Neural cell (in vitro differentiated cells): ENCODE data around the gene CDT1.

ENCODE experiments used
- EP300 ChIP-seq: fragments of 450-650 bp; conservative IDR thresholded peaks from 2 replicates; pipeline ENCODE4 v1.6.1; 2014; ENCODE audit warnings: antibody characterized with exemption, mild to moderate bottlenecking, moderate library complexity; ENCODE audit not compliant: poor library complexity, severe bottlenecking
- EZH2 ChIP-seq: fragments of 200-600, 300-800 bp; shearing (Covaris generic), sonication (generic); IDR thresholded peaks from 2 replicates; pipeline ENCODE4 v1.6.1; 2014; ENCODE audit warnings: antibody characterized with exemption, low read length, borderline replicate concordance, mild to moderate bottlenecking; ENCODE audit not compliant: insufficient read depth, poor library complexity, severe bottlenecking
- MXI1 ChIP-seq: fragments of 450-650 bp; conservative IDR thresholded peaks from 2 replicates; pipeline ENCODE4 v1.6.1; 2014; ENCODE audit warnings: antibody characterized with exemption, mild to moderate bottlenecking; ENCODE audit not compliant: poor library complexity, severe bottlenecking
- POLR2AphosphoS5 ChIP-seq: IDR thresholded peaks from 2 replicates; pipeline ENCODE4 v1.6.1; 2012
- RAD21 ChIP-seq: fragments of 450-650 bp; conservative IDR thresholded peaks from 2 replicates; pipeline ENCODE4 v1.6.1; 2014; ENCODE audit warnings: antibody characterized with exemption, mild to moderate bottlenecking, moderate library complexity
- SMC3 ChIP-seq: fragments of 450-650 bp; conservative IDR thresholded peaks from 2 replicates; pipeline ENCODE4 v1.6.1; 2014; ENCODE audit warnings: antibody characterized with exemption, mild to moderate bottlenecking, moderate library complexity; ENCODE audit not compliant: poor library complexity
- TAF1 ChIP-seq: IDR thresholded peaks from 2 replicates; pipeline ENCODE4 v1.6.1; 2012; ENCODE audit warnings: low read depth
- TF ChIP-seq, protein P1 (sequence below): IDR thresholded peaks from 2 replicates; pipeline ENCODE4 v1.6.1; 2012; ENCODE audit warnings: borderline replicate concordance
- TF ChIP-seq, protein P2 (sequence below): fragments of 450-650 bp; IDR thresholded peaks from 2 replicates; pipeline ENCODE4 v1.5.1; 2014; ENCODE audit warnings: antibody characterized with exemption, mild to moderate bottlenecking, moderate library complexity; ENCODE audit not compliant: poor library complexity, severe bottlenecking

DNA sequence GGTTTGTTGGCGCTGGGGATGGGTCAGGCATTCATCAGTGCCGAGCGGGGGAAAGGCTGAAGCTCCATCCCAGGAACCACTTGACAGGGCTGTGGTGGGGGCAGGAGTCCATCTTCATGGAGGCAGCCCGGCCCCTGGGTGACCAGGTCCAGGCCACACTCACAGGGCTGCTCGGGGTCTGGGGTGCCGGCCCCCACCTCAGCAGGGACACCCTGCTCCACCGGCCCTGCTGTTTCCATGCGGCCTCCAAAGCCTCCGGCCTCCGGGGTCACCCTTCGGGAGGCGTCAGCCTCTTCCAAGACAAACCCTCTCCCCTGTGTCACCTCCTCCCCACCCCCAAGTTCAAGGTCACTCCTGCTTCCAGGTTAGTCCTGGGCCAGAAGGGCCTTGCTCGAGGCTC, 31.1 kb downstream of the CDT1 start:
- TF ChIP-seq, protein P1, sequence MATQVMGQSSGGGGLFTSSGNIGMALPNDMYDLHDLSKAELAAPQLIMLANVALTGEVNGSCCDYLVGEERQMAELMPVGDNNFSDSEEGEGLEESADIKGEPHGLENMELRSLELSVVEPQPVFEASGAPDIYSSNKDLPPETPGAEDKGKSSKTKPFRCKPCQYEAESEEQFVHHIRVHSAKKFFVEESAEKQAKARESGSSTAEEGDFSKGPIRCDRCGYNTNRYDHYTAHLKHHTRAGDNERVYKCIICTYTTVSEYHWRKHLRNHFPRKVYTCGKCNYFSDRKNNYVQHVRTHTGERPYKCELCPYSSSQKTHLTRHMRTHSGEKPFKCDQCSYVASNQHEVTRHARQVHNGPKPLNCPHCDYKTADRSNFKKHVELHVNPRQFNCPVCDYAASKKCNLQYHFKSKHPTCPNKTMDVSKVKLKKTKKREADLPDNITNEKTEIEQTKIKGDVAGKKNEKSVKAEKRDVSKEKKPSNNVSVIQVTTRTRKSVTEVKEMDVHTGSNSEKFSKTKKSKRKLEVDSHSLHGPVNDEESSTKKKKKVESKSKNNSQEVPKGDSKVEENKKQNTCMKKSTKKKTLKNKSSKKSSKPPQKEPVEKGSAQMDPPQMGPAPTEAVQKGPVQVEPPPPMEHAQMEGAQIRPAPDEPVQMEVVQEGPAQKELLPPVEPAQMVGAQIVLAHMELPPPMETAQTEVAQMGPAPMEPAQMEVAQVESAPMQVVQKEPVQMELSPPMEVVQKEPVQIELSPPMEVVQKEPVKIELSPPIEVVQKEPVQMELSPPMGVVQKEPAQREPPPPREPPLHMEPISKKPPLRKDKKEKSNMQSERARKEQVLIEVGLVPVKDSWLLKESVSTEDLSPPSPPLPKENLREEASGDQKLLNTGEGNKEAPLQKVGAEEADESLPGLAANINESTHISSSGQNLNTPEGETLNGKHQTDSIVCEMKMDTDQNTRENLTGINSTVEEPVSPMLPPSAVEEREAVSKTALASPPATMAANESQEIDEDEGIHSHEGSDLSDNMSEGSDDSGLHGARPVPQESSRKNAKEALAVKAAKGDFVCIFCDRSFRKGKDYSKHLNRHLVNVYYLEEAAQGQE, result no peak
- TF ChIP-seq EZH2 (no peak), MXI1 (no peak), EP300 (no peak), POLR2AphosphoS5 (no peak), TAF1 (no peak), SMC3 (no peak), RAD21 (no peak)
- TF ChIP-seq, protein P2, sequence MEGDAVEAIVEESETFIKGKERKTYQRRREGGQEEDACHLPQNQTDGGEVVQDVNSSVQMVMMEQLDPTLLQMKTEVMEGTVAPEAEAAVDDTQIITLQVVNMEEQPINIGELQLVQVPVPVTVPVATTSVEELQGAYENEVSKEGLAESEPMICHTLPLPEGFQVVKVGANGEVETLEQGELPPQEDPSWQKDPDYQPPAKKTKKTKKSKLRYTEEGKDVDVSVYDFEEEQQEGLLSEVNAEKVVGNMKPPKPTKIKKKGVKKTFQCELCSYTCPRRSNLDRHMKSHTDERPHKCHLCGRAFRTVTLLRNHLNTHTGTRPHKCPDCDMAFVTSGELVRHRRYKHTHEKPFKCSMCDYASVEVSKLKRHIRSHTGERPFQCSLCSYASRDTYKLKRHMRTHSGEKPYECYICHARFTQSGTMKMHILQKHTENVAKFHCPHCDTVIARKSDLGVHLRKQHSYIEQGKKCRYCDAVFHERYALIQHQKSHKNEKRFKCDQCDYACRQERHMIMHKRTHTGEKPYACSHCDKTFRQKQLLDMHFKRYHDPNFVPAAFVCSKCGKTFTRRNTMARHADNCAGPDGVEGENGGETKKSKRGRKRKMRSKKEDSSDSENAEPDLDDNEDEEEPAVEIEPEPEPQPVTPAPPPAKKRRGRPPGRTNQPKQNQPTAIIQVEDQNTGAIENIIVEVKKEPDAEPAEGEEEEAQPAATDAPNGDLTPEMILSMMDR, result no peak
